HG02588 (cell line): Measurements from ENCODE around the gene SERP2.
"Not testable (repeated sequence)": the region's sequence is repeated elsewhere in the genome, so short reads cannot be mapped to it uniquely, and the experiment has no call there.

Experiments used
- ATAC-seq: cut with Tn5 transposase; IDR thresholded peaks from one replicate; pipeline ENCODE4 v1.9.1; 2021; ENCODE audit warnings: mild to moderate bottlenecking, moderate library complexity; ENCODE audit not compliant: unreplicated experiment

The SERP2 gene

GRCh38 chr13:44373601-44374347 is at the start of gene SERP2:
Gene SERP2, plus strand, starts transcription at chr13:44373824. Its CDS starts 202 bp downstream, at chr13:44374026.
- no peak for ATAC-seq

DNA sequence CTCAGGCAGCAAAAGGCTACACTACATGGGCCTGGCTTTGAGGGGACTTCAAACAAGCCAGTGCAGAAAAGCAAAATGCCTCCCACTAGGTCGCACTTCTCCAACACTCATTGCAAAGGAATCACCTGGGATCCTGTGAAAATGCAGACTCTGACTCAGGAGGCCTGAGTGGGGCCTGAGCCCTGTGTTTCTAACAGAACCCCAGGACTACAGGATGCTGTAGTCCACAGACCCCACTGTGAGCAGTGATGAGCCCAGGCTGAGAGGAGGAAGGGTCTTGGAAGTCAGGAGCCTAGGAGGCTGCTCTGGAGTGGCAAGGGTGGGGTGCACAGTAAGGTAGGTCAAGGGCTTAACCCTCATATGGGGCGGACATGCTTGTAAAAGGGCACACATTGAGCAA is 46.7 kb upstream of the SERP2 start:
- ATAC-seq: no peak

GRCh38 chr13:44329041-44329440 is 44.6 kb upstream of the SERP2 start:
- ATAC-seq: not testable (repeated sequence)

DNA sequence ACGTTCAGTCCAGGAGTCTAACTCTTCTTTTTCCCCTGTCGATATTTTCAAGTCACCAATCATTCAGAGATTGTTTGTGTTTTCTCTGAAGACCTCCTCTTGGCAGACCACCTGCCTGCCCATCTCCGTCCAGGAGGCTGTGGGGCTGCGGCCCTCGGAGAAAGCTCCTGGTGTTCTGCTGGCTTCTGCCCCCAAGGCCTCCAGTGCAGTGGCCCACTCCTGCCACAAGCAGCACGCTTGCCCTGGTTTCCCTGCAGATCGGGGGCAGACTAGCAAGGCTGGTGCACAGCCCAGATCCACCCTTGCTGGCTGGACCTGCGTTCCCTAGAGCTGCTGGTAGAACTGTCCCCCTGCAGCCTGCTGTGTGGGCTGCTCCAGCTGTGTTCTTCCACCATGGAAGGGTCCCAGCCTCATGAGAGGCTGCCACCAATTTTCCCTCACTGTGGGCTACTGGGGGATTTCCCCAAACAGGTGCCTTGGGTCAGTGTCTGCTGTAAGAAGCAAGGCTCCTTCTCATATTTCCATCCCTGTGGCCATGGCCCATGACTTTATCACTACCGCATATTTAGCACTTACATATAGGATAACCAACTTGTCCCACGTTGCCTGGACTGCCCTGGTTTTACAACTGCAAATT is 43.6 kb upstream of the SERP2 start:
- ATAC-seq: no peak

GRCh38 chr13:44331446-44331845 is 42.2 kb upstream of the SERP2 start:
- ATAC-seq: no peak

DNA sequence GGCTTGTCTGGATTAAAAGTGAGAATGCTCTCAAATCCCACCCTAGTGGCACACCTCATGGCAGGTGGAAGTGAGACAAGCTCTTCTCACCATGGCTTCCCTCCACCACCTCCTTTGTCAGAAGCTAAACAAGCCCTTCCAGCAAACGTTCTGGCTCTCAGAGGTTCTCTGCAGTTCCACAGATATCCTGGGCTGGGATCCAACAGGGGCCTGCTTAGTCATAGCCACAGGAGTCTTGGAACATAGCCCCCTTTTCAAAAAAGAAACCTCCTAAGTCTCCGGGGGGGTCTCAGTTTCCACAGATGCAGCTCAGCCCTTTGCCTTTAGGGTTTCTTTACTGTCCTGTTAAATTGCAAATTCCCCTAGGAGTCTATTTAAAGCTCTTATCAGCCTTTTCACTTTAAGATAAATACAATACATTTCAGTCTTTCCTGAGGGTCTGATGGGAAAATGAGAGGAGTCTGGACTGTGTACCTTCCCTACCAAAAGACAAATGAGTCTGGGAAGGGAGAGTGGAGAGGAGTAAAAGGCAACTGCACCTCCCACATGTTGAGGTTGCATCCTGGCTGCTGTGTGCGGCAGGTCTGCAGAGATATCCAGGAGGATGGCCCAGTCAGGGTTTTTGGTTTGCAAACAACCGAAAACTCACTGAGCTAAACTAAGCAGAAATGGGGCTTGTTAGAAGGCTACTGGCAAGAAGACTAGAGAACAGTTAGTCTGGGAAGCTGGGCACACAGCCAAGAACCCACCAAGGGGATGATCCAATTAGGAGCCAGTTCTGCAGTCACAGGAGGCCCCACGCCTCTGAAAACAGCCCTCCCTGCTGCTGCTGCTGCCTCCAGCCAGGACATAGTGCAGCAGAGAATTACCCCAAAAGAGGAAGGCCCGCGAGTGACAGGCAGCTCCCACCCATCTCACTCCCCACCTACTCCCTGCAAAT is 41.4 kb upstream of the SERP2 start:
- no peak for ATAC-seq

DNA sequence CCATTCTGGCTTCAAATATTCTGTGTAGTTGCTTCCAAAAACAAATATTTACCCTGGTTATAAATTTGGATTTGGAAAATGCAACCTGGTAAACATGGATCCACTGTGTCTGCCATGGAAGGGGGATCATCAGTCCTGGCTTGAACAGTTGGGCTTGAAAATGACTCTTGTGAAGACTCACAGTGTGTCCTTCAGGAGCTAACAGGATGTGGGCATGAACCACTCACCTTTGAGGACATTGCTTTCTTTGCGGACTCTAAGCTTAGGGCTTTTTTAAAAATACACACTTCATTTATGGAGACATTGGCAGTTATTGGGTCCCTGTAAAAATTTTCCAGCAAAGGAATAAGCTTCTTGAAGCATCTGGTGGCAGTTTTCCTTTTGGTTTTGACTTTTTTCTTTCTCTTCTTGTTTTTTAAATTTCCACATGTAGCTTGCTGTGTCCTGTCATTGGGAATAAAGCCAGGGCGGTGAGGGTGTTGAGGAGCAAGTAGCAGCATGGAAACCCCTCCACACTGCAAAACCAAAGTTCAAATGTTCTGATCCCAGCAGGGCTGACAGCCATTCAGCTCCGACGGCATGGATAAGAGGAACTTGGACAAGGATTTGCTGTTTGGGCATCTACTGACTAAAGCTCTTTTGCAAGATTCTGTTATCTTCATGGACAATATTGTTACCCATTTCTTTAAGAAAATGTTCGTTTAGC is 39.5 kb upstream of the SERP2 start:
- no peak for ATAC-seq

DNA sequence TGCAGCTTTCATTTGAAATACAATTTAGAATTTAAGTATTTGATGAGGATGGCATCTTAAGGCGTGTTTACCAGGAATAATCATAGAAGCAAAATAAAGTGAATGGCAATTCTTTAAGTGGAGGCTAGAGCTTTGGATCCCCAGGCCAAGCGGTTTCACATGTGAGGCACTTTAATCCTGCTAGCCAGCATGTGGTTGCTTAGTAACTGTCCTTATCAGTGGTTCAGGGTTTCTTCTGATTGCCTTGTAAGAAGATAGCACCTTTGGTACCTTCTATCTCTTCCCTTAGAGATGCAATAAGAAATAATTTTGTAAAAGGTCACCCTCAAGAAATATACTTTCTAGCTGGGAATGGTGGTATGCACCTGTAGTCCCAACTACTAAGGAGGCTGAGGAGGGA is 38.9 kb upstream of the SERP2 start:
- ATAC-seq: no peak

GRCh38 chr13:44336934-44337333 is 36.7 kb upstream of the SERP2 start:
- no peak for ATAC-seq

GRCh38 chr13:44337581-44337980 is 36.0 kb upstream of the SERP2 start:
- ATAC-seq: no peak

GRCh38 chr13:44340508-44340907 is 33.1 kb upstream of the SERP2 start:
- ATAC-seq: no peak

- ATAC-seq: no peak
These were observed 30.9 kb upstream of the SERP2 start for GRCh38 chr13:44342741-44343140.

- no peak for ATAC-seq
These were observed 27.1 kb upstream of the SERP2 start for GRCh38 chr13:44346534-44346933.

- no peak for ATAC-seq
These were observed 26.3 kb upstream of the SERP2 start for GRCh38 chr13:44347301-44347700.

DNA sequence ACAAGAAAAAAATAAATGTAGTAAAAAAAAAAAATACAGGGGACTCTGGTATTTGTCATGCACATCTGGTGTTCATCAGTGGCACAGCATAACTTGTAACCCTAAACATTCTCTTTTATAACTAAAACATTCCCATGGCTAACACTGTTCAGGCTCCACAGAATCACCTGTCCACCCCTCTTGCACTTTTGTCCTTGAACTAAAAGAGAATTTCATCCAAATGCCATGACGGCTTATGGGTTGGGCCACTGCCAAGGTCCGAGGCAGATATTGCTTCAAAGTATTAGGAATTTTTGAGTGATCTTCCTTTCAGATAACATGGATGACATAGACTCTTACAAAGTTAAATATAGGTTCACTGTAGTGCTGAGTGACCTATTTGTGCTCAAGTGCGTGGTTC is 25.7 kb upstream of the SERP2 start:
- ATAC-seq: no peak

- no peak for ATAC-seq
These were observed 22.7 kb upstream of the SERP2 start for GRCh38 chr13:44350775-44351504.

DNA sequence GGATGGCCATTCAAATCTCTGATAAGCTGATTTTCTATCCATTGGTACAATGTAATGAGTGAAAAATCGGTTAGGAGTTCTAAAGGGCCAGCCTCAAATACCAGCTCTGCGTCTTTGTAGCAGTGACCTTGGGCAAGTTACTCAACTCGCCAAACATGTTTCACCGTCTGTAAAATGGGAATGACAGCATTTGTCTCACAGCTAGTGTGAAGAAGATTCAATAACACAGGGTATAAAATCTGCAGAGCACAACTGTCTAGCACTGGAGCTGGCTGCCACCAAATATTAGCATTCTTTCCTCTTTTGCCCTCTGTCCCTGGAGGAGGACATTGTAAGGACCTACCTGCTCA is 22.1 kb upstream of the SERP2 start:
- no peak for ATAC-seq

GRCh38 chr13:44352202-44352601 is 21.4 kb upstream of the SERP2 start:
- no peak for ATAC-seq

DNA sequence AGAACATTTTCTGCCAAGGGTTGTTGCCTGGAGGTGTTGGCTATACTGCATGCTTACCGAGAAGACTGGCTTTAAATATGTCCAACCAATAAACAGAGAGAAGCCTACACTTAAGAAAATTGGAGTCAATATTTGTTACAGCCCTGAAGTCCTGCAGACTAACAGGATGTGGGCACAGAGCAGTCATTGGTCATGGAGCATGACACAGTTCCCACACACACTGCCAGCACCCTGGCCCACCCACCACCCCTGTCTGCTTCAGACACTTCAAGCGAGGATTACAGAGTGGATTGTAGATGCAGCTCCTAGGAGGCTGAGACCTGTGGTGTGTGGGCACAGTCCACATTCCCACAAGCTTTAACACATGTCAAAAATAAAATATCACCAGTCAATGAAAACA is 21.0 kb upstream of the SERP2 start:
- ATAC-seq: no peak

- ATAC-seq: no peak
These were observed 19.3 kb upstream of the SERP2 start for GRCh38 chr13:44354331-44354730.
